HUES48 (cell line): Measurements from ENCODE around the gene PRKCA.

Experiments
- H3K27ac ChIP-seq: one replicate; pipeline ENCODE4 v1.7.0; 2013; ENCODE audit warnings: low read depth, low read length, inconsistent platforms
- H3K27me3 ChIP-seq: 2 replicates; pipeline ENCODE4 v1.6.1; 2013; ENCODE audit warnings: mild to moderate bottlenecking, low read length; ENCODE audit not compliant: control insufficient read depth, insufficient read depth
- H3K36me3 ChIP-seq: 2 replicates; pipeline ENCODE4 v1.6.1; 2013; ENCODE audit warnings: low read length; ENCODE audit not compliant: control insufficient read depth, insufficient read depth
- H3K4me1 ChIP-seq: 2 replicates; pipeline ENCODE4 v1.6.1; 2013; ENCODE audit warnings: mild to moderate bottlenecking, low read length; ENCODE audit not compliant: control insufficient read depth, insufficient read depth
- H3K4me3 ChIP-seq: 2 replicates; pipeline ENCODE4 v1.5.1; 2013; ENCODE audit warnings: mild to moderate bottlenecking, low read depth, low read length
- H3K9ac ChIP-seq: 2 replicates; pipeline ENCODE4 v1.6.1; 2013; ENCODE audit warnings: mild to moderate bottlenecking, low read depth, low read length, moderate library complexity
- H3K9me3 ChIP-seq: 2 replicates; pipeline ENCODE4 v1.6.1; 2013; ENCODE audit warnings: low read length; ENCODE audit not compliant: control insufficient read depth, insufficient read depth

PRKCA gene

DNA sequence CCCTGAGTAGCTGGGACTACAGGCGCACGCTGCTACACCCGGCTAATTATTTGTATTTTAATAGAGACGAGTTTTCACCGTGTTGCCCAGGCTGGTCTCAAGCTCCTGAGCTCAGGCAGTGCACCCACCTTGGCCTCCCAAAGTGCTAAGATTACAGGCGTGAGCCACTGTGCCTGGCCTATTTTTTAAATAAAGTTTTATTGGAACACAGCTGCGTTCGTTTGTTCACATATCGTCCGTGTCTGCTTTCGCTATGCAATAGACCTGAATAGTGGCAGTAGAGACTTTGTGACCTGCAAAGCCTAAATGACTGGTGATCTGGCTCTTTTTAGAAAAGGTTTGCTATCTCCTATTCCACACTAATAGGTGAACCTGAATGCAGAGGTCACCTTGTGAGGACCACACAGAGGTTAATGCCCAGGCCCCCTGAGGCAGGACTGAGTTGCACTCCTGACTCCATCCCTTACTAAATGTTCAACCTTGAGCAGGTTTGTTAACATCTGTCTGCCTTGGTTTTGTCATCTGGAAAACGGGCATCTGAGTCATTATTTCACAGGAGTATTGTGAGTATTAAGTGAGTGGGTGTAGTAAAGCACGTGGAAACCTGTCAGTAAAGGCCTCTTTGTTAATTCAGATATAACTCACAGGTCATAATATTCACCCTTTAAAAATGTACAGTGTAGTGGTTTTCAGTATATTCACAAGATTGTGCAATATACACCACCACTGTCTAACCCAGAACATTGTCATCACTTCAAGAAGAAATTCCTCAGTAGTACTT is 375.0 kb downstream of the PRKCA start:
- Histone ChIP-seq H3K27me3 (no peaks in the 10 kb centered on the region), H3K9ac (no peak overlapping the region), H3K4me3 (no peak overlapping the region), H3K4me1 (no peaks in the 10 kb centered on the region), H3K36me3 (no peaks in the 10 kb centered on the region), H3K27ac (no peak overlapping the region), H3K9me3 (no peaks in the 10 kb centered on the region)

DNA sequence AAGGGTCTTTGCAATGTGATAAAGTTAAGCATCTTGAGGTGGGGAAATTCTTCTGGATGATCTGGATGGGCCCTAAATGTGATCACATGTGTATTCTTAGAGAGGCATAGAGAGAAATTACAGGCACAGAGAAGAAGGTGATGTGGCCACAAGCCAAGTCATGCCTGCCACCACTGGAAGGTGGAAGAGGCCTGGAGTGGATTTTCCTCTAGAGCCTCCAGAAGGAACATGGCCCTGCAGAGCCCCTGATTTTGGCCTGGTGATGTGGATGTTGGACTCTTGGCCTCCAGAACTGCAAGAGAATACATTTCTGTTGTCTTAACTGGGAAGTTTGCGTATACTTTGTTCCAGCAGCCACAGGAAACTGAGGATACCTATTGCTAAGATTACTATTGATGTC is 375.6 kb downstream of the PRKCA start:
- no peak overlapping the region for H3K9ac ChIP-seq

DNA sequence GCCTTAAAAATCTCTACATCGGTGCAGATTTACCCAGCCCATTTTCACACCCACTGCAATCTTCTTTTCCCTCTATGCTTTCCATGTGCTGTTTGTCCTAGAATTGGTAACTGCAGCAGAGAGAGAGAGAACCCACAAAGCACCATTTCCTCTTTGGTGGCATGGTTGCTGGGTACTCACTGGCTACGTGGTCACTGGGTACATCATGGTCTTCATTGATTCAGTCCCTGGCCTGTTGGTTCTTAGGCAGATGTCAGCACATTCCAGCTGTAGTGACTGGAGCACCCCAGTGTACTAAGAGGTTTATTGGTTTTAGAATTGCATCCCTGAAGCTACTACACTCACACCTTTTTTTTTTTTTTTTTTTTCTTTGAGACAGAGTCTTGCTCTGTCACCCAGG is 376.4 kb downstream of the PRKCA start:
- Histone ChIP-seq H3K4me1 (no peaks in the 10 kb centered on the region), H3K4me3 (no peak overlapping the region), H3K9ac (no peak overlapping the region), H3K27me3 (no peaks in the 10 kb centered on the region), H3K9me3 (no peaks in the 10 kb centered on the region), H3K27ac (no peak overlapping the region), H3K36me3 (no peaks in the 10 kb centered on the region)

More for the DNA sequence above, 375.6 kb downstream of the PRKCA start:
- Histone ChIP-seq H3K27ac (no peak overlapping the region), H3K36me3 (no peaks in the 10 kb centered on the region), H3K9me3 (no peaks in the 10 kb centered on the region), H3K27me3 (no peaks in the 10 kb centered on the region), H3K4me3 (no peak overlapping the region), H3K4me1 (no peaks in the 10 kb centered on the region)

DNA sequence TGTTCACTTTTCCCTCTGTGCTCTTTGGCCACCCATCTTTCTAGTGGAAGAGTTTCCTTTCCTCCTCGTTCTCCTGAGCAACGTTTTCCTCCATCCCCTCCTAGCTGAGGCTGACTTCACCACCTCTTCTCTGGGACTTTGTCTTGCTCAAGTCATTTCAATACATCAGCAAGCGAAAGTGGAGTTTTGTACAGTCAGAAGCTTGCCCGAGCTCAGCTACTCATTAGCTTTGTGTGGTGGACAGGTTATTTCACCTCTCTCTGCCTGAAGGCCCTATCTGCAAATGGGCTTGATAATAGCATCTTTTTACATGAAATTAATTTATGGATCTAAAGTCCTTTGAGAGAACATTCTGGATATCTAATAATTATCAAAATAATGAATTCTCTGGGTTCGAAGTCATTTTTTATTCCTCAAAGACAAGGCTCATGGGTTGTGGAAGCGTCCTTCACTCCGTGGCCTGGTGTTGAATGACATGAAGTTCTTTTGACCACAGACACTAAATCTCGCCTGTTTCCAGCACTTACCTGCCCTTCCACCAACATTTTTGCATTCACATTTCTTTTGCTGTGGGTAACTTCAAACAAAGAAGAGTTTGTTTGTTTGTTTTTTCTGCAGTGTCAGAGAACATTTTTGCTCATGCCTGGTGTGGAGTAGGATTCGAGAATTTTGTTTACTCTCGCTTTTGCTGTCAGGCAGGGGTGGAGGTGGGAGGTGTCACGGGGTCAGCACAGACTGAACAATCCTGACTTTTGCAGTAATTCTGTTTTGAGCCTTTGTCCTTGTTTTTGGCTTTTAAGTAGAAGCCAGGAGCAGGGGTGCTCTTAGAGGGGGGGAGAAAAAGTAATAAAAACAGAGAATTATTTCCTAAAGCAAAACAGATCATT is 377.5 kb downstream of the PRKCA start:
- H3K27me3 ChIP-seq = no peaks in the 10 kb centered on the region
- no peaks in the 10 kb centered on the region for H3K4me1 ChIP-seq
- H3K36me3 ChIP-seq = no peaks in the 10 kb centered on the region
- no peak overlapping the region for H3K4me3 ChIP-seq
- no peaks in the 10 kb centered on the region for H3K9me3 ChIP-seq
- H3K27ac ChIP-seq = no peak overlapping the region
- no peak overlapping the region for H3K9ac ChIP-seq

DNA sequence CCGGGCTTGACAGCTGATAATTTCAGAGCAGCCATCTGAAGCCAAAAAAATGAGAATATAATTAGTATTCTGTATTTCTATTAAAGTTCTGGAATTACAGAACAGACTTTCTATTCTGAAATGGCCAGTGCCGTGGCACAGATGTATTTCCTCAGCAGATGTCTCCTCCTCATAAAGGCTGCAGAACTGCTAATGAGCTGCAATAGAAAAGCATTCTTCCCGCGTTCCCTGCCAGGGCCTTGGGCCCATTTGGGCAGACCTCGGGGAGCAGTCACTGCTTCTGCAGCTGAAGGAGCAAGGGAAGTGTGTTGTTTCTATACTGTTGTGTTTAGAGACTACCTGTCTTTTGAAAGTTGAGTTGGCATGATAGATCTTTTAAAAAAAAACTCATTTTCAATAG is 379.9 kb downstream of the PRKCA start:
- H3K4me3 ChIP-seq = no peak overlapping the region
- H3K9ac ChIP-seq = no peak overlapping the region

DNA sequence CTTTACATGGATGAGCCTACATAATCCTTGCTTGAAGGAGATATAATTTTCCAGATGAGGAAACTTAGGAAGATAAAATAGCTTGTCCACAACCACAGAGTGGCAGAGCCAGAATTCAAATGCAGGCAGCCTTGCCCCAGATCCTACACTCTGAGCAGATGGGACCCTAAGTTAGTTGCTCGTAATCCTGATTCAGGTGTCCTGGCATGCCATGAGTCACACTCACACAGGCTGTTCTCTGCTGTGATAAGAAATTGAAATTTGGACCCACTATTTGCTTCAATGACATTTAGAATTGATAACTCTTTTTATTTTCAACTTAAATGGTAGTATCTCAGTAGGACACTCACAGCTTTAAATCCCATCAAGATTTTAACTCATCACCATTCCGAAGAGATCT is 381.8 kb downstream of the PRKCA start:
- no peak overlapping the region for H3K27ac ChIP-seq
- no peaks in the 10 kb centered on the region for H3K27me3 ChIP-seq
- no peaks in the 10 kb centered on the region for H3K9me3 ChIP-seq
- H3K9ac ChIP-seq = no peak overlapping the region
- no peak overlapping the region for H3K4me3 ChIP-seq
- H3K36me3 ChIP-seq = no peaks in the 10 kb centered on the region
- no peaks in the 10 kb centered on the region for H3K4me1 ChIP-seq

More for the DNA sequence above, 379.9 kb downstream of the PRKCA start:
- H3K27ac ChIP-seq = no peak overlapping the region
- H3K27me3 ChIP-seq = no peaks in the 10 kb centered on the region
- H3K4me1 ChIP-seq = no peaks in the 10 kb centered on the region
- H3K9me3 ChIP-seq = no peaks in the 10 kb centered on the region
- H3K36me3 ChIP-seq = no peaks in the 10 kb centered on the region

DNA sequence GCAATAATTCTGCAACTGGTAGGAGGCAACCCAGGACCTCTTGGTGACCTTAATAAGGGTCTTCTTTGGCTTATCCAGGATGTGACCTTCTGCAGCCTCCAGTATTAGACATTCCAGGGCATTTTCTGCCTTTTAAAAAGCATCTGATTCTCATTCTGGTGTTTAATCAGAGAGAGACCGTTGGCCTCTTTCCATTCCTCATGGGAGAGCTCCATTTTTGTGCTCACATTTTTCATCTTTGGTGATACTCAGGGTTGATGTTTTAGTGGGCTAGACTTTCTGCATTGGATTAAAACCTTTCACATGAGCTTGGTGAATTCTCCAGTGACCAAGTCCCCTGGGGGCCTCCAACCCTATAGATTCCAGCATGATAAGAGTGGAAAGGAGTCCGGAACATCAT is 382.3 kb downstream of the PRKCA start:
- no peaks in the 10 kb centered on the region for H3K9me3 ChIP-seq
- H3K9ac ChIP-seq = no peak overlapping the region
- H3K36me3 ChIP-seq = no peaks in the 10 kb centered on the region
- H3K4me1 ChIP-seq = no peaks in the 10 kb centered on the region
- no peak overlapping the region for H3K27ac ChIP-seq
- no peak overlapping the region for H3K4me3 ChIP-seq
- H3K27me3 ChIP-seq = no peaks in the 10 kb centered on the region

DNA sequence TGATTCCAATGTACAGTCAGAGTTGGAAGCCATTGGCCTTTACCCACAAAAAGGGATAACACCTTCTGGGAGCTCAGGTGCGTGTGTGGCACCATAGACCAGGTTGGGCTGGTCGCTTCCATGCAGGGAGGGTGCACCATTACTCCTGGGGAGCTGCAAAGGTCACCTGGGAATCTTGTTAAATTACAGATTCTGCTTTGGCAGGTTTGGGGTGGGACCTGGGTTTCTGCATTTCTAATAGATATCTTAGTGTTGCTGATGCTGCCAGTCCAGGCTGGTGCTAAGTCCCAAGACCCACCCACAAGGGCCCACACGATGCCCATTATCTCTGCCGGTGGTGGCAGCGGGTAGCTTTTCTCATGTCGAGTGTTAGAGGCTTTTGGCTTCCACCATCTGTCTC is 384.2 kb downstream of the PRKCA start:
- H3K27ac ChIP-seq = no peak overlapping the region

DNA sequence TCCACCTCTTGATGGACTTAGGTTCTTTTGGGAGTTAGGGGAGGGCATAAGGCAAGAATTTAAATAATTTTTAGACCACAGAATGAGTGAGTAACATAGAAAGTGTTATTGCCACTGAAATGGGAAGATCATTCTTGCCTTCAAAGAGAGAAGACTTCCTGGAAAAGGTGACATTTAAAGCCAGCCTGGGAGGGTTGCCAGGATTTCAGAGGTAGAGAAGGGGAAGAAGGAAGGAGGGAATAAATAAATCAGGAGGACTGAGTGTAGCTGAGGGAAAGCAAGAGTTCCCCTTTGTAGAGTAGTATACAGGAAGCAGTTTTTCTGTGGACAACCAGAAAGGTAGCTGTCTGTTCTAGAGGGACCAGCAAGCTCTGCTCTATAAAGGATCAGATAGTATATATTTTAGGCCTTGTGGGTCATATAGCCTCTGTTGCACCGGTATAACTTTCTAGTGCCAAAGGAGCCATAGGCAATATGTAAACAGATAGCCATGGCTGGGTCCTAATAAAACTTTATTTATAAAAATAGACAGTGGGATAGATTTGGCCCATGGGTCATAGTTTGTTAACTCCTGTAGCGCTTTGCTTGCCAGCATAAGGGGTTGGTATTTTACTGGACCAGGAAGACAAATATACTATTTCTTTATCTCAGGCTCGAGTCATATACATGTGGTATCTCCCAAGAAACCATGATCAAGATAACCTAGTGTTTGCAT is 385.3 kb downstream of the PRKCA start:
- H3K9ac ChIP-seq = no peak overlapping the region

More for the DNA sequence above, 384.2 kb downstream of the PRKCA start:
- Histone ChIP-seq H3K4me1 (0 out of 2 replicates have a peak, but pooled peaks cover 3% of the 10 kb centered on the region), H3K27me3 (no peaks in the 10 kb centered on the region), H3K9ac (no peak overlapping the region), H3K4me3 (no peak overlapping the region), H3K9me3 (no peaks in the 10 kb centered on the region), H3K36me3 (no peaks in the 10 kb centered on the region)

DNA sequence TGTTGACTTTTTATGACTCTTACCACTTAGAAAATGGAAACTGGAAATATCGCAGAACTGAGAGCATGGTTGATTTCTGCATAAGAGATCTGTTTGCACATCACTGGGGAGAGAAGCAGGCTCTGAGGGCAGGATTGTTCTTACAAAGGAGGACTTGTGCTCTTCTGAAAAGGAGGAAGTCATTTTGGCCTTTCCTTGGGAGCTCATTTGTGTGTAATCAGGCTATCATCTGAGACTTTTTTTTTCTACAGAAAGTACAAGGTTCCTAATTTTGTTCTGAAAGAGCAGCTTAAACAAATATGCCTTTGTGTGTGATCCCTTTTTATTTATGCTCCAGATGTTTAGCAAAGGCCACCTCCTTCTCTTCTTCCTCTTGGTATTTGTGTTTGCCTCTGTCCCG is 386.8 kb downstream of the PRKCA start:
- no peak overlapping the region for H3K27ac ChIP-seq
- no peaks in the 10 kb centered on the region for H3K9me3 ChIP-seq
- H3K9ac ChIP-seq = no peak overlapping the region
- no peaks in the 10 kb centered on the region for H3K27me3 ChIP-seq
- H3K36me3 ChIP-seq = no peaks in the 10 kb centered on the region
- H3K4me1 ChIP-seq = peaks cover 9% of the 10 kb centered on the region; the same call in 1 of the 2 replicates
- H3K4me3 ChIP-seq = no peak overlapping the region

More for the DNA sequence above, 385.3 kb downstream of the PRKCA start:
- Histone ChIP-seq H3K4me3 (no peak overlapping the region), H3K4me1 (peaks cover 9% of the 10 kb centered on the region; the same call in 1 of the 2 replicates), H3K27ac (no peak overlapping the region), H3K36me3 (no peaks in the 10 kb centered on the region), H3K27me3 (no peaks in the 10 kb centered on the region), H3K9me3 (no peaks in the 10 kb centered on the region)
